HG03025 (cell line): ENCODE results near the gene OBI1.

ENCODE experiments used
- ATAC-seq: cut with Tn5 transposase; IDR thresholded peaks from one replicate; pipeline ENCODE4 v1.9.1; 2021; ENCODE audit warnings: mild to moderate bottlenecking, moderate library complexity; ENCODE audit not compliant: unreplicated experiment, low FRiP score

The OBI1 gene

DNA sequence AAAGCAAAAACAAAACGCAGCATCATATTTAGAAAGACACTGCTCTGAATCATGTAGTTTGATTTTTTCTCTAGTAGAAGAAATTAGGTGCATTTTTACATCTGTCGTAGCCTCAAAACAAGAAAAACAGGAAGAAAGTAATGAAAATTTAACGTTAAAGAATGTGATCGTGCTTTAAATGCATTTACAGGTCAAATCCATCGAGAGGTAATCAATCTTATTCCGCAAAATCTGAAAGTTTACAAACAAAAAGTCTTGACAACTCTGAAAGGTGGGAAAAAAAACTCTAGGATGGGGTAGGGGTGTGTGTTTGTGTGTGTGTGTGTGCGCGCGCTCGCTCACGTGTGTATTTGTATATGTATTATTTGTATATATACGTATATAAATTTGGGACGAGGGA lies 65.8 kb downstream of the OBI1 start:
- ATAC-seq = no peak

DNA sequence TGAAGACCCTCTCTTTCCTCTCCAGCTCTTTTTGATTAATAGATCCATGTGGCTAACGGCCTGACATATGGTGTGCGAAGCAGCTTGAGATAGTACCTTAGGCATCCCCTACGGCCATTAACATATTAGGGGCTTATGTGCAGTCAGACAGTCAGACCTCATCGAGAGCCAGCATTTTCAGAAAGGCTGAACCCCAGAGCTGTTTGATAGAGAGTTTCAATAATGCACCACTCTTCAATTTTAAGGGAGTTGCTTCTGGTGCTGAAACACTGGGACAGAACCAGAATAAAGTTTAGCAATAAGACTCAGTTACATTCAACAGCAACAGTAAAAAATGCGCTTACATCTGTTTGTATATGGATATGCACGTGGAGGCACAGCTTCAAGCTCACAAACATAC lies 66.4 kb downstream of the OBI1 start:
- no peak for ATAC-seq

DNA sequence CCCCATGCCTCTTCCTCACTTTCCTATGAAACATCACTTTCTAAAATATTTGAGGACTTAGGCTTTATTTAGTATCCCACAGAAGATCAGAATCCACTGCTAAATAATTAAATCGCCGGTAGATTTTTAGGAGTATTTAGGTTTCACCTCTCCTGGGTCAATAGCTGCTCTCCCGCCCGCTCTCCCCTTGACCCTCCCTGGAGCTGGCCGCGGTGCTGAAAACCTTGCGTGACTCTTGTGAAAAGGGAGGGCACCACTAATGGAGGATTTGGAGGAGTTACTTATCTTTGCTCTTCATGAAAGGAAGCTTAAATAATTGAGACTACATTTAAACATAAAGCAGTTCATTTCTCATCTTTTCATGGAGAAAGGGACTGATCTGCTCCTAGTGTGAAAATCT lies 69.7 kb downstream of the OBI1 start:
- no peak for ATAC-seq

DNA sequence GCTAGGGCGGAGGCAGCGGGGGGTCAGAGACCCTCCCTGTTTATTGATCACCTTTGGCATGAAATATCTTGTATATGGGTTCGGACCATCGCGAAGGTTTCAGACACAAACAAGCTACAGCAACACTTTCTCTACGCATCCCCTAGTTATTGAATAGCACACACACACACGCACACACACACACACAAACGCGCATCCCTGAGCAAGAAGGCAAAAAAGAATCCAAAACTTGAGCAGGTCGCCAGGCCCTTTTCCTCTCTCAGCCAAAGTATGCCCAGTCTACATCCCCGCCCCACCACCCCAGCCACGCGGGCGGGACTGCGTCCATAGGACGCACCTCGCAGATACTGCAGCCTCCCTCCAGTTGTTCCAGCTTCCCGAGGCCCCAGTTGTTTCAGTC lies 71.6 kb downstream of the OBI1 start:
- ATAC-seq = no peak

DNA sequence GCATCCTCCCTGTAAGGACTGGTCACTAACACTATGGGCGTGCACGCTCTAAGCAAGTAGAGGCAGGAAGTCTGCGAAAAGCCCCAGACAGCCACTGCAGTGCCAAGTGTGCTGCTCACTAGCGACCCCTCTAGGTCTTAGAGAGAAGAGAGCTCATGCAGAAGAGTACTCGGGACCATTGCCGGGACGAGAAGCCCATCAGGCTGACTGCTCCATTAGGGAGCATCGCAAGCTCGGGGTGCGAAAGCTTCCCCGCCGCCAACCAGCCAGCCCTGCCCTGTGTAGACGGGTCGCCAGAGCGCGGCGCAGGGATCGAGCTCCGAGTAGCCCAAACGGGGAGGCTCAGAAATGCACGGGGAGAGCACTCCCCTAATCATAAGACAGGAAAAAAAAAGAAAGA lies 72.2 kb downstream of the OBI1 start:
- no peak for ATAC-seq

DNA sequence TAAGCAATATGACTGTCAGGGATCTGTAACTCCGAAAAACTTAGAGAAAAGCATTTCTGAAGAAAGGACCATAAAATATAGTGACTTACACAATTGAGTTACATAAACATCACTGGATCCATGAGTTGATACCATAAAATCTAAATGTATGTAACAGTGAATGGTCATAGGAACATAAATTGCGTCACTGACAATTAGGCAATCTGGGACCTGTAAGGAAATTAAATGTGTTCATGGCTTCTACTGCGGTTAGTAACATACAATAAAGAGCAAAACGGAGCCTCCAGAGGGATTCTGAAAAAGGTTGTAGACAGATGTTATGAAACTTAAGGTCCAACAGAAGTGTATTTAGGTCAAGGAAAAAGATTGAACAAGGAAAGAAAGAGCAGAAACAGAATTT lies 82.7 kb downstream of the OBI1 start:
- ATAC-seq = no peak

DNA sequence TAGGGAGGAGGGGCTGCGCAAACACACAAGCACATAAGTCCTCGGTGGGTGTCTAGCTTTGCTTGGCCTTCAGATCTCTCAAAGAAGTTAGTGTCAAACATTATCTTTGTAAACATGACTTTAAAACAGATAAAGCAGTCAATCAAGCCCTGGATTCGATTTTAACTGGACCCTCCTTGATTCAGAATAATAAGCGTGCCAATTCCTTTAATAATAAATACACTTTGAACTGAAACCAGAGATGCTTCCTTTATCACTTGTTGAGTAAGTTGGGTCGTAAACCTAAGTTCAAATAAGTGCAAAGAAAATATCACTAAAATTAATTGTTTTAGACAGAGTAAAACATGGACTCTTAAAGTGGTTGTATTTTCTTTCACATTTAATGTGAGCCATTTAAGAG lies 86.5 kb downstream of the OBI1 start:
- no peak for ATAC-seq

DNA sequence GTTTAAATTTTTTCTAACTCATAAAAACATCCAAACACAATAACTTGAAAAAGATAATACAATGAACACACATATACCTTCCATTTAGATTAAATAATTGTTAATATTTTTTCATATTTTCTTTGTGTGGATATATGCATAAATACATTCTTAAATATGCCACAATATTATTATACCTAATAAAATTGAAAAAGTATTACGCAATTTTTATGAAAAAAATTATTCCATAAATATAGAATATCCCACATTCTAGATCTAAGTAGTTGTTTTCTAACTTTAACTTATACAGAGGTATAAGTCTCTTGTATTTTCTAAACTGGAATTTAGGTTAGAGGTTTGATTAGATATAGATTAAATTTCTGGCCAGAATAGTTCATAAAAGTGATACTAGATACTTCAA lies 89.9 kb downstream of the OBI1 start:
- no peak for ATAC-seq

DNA sequence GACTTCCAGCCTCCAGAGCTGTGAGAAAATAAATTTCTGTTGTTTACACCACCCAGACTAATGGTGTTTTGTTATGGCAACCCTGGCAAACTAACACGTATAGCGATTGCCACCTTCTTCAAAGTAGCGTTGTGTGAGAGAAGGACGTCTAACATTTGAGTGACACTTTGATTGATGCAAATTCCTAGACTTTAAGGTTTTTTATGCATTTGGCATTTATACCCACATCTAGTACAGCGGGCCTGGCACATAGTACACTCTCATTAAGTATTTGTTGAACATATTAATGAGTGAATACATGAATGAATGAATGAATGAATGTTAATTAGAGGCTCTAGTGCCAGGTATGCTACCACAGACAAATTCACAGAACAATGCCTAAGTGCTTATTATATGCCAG lies 92.3 kb downstream of the OBI1 start:
- no peak for ATAC-seq
